ENCODE data around the gene PBOV1.

The PBOV1 gene

DNA sequence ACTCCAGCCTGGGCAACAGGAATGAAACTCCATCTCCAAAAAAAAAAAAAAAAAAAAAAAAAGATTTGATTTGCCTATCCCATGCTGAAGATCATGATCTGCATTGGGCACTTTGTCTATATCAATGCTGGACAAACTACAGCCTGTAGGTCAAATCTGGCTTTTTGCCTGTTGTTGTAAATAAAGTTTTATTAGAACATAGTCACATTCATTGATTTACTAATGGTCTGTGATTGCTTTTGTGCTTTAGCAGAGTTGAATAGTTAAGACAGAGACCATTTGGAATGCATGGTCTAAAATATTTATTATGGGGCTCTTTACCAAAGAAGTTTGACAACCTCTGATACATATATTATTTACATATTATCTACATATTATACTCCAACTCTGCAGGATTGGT lies 14.0 kb downstream of the PBOV1 start:
- DNase-seq = no peak

DNA sequence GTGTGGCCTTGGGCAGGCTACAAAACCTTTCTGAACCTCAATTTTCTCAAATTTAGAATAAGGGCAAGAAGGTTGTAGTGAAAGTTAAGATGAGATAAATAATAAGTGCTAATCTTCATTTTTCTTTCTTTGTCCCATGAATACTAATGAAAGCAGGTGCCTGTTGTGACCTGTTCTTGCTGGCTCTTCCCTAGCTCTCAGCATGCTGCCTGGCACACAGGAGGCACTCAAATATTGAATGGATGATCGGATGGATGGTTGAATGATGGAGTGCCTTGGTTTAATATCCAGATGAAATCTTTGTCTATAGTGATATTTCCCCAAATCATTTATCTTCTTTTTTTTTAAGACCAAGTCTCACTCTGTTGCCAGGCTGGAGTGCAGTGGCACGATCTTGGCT lies 15.0 kb downstream of the PBOV1 start:
- no peak for DNase-seq

DNA sequence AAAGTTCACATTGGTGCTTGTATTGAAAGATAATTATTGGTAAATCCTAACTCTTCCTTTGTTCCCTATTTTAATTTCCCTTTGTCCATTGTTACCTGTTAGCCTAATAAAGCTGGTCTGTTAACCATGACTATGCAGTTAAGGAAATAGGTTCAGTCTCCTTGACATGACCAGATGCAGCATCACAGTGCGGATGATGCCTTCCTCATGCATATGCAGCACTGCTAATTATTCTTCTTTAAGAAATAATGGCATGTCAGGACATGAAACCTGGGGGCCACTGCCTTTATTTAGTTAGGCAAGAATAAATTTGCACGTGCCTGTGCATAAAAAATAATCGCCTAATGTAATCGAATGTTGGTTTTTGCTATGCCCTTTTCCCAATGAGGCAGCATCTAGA lies 16.5 kb downstream of the PBOV1 start:
- no peak for DNase-seq

DNA sequence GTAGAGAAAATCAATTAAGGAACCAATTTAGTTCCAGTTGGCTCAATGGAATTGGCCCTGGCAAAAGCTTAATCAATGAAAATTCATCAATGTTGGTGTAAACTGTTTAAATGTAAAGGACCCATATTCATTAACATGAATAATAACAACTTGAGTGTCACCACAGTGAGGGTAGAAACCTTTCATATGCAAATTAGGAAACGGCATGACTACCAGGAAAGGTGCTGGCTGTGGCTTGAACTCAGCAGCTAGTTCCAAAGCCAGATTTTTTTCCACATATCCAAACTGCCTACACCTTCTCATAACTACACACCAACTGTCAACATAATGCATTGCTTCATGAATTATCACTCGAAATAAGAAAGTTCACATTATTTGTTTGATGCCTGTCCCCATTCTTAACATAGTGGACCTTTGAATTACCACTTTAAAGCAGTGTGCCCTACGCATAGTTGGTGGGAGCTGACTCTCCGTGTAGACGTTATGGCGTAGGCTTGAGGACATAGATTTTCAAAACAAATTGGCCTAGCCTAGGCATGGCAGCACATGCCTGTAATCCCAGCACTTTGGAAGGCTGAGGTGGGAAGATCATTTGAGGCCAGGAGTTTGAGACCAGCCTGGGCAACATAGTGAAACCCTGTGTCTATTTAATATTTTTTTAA lies 19.7 kb downstream of the PBOV1 start:
- DNase-seq = no peak

DNA sequence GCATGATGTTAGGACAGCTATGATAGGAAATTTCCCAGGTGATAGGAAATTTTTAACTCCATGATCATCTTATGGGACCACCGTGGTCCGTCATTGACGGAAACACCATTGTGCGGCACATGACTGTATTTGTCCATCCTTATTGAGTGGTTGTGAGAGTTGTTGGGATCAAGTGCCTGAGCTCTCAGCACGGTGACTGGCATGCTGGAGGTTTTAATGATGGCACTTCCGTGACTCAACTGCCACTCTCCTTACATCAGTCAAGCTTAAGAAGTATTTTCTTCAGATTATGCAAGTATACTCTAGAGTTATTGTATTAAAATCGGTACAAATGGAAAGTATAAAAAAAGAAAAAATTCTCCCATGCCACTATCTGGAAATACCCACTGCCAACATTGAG lies 20.7 kb downstream of the PBOV1 start:
- DNase-seq = no peak

DNA sequence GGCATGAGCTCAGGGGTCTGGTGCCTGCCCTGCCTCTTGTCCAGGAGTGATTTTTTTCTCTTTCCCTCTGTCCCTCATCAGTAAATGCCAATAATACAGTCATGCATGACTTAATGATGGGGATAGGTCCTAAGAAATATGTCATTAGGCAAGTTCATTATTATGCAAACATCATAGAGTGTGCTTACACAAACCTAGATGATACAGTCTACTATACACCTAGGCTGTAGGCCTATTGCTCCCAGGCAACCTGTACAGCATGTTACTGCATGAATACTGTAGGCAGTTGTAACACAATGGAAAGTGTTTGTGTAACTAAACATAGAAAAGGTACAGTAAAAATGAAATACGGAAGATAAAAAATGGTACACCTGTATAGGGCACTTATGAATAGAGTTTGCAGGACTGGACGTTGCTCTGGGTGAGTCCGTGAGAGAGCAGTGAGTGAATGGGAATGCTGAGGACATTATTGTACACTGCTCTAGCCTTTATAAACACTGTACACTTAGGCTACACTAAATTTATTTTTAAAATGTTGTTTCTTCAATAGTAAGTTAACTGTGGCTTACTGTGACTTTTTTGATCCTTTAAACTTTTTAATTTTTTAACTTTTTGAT lies 22.1 kb downstream of the PBOV1 start:
- no peak for DNase-seq

DNA sequence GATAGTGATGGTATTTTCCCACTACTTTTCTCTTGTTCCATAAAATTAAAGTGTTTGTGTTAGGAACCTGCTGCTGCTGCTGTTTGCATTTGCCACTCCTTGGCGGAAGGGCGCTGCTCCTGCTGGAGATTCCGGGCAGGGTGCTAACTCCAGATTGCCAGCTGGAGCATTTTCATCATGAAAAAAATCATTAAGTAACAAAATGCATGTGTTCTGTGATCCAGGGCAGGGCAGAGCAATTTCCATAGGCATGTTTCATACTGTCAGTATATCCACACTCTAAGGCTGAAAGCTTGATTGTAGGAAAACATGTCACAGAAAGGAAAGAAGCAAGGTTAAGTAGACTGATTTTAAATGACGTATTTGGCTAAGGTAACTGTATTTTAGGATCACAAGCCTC lies 24.0 kb downstream of the PBOV1 start:
- no peak for DNase-seq

DNA sequence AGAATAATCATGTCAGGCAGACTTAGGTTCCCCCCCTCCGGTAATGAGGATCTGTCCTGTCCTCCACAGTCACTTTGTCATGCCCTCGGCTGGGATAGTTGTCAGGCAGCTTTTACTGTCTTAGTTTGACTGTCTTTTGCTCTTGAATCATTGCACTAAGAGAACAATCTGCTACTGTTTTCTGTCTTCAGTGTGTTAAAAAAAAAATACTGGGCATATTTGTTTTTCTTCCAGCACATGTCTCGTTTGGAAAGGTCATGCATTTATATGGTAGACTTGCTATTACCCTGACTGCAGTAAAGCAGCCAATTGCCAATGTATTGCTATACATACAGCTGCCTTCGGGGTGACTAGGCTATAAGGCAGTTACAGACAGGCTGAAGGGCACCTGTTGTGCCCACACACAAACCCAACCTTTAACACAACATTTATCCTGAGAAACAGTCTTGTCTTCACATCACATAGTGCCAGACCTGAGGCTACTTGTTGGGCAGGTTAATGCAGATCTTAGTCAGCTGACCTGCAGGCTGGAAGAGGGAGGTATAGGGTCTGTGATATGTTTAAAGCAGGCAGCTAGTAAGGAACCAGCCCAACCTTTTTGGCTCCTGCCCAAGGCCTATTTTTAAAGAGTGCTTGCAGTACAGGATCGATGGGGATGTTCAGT lies 29.9 kb downstream of the PBOV1 start:
- no peak for DNase-seq

DNA sequence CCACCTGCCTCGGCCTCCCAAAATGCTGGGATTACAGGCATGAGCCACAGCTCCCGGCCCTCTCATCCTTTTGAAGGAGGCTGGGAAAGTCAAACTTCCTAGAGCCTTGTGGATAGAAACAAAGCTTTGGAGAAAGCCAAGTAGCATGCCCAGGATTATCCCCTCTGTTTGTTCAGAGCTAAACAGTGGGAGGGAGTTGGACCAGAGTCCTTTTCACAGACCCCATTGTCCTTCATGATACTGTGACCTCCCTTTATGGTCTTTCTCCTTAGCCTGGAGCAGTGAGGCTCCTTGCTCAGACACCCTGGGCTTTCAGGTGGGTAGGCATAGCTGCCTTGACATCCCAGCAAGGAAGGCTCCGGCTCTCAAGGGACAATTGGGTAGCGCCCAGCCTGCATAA lies 31.1 kb downstream of the PBOV1 start:
- no peak for DNase-seq

DNA sequence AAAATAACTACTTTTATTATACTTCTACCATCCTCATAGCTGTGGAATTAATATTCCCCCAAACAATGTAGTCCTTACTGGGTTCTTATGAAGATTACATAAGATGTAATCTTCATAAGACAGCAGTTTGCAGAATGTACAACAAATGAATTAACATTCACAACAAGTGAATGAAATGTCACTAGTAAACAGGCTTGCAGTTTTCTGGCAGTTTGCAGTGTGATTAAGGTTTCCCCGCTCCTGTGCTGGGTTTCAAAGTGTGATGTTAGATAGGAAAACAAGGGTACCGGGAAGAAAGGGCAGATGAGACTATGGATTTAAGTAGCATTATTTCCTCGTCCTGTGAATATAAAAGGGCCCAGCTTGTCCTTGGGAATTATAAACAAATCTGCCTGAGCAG lies 34.1 kb downstream of the PBOV1 start:
- DNase-seq = no peak

DNA sequence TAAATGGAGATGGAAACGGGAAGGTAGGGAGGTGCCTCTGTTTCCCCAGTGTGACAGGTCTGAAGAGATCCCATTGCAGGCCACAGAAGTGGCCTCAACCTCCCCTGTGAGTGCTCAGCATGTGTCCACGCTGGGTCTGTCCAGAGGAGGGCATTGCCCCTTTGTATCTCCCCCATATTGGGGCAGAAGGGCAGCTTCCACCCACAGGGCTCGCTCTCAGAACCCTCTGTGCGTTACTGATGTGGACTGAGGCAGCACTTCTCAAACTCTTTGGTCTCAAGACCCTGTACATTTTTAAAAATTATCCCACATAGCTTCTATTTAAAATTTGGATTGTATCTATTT lies 34.5 kb downstream of the PBOV1 start:
- no peak for DNase-seq

DNA sequence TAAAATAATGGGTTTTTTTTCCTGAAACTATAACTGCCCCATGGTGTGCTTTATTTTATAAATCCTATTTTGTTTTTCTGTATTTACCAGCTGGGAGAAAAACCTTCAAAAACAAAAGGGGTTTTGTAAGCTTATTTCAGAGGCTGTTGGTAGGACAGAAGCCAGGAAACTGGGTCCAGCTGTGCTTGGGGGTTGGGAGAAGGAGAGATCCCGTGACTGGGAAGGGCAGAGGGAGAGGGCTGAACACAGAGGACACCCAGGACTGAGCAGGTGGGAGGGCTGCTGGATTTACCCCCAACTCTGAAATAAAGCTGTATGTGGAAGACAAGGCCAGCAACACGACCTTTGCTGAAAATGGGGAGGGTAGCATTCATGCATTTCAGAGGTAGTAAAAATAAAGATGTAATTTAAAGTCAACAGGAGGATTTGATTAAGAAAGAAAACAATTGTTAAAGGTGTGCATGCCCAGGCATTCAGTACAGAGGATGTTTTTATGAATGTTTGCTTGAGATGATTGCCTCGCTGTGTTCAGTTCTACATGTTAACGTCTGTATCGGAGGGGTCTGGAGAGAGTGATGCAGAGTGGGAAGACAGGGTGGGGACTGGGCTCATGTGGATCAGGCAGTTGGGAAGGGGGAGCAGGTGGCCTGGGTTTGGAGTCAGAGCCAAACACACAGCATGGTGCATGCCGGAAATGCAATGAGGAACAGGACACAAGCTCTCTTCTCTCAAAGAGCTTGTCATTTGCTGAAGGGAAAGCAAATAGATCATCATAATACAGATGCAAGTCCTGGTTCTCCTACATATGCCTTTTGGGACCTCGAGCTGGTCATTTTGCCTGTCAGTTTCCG lies 35.1 kb downstream of the PBOV1 start:
- DNase-seq = no peak

DNA sequence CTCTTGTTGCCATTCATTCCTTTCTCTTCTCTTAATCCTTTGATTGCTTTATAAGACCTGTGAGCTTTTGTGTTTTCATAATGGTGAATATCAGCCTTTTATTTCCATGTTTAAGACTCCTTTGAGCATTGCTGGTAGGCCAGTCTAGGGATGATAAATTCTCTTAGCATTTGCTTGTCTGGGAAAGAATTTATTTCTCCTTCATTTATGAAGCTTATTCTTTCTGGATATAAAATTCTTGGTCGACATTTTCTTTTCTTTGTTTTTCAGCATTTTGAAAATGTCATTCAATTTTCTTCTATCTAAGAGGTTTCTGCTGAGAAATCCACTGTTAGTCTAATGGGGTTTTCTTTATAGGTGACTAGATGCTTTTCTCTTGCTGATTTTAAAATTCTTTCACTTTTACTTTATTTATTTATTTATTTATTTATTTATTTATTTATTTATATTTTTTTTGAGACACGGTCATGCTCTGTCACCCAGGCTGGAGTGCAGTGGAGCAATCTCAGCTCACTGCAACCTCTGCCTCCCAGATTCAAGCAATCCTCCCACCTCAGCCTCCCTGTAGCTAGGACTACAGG lies 41.5 kb downstream of the PBOV1 start:
- no peak for DNase-seq

DNA sequence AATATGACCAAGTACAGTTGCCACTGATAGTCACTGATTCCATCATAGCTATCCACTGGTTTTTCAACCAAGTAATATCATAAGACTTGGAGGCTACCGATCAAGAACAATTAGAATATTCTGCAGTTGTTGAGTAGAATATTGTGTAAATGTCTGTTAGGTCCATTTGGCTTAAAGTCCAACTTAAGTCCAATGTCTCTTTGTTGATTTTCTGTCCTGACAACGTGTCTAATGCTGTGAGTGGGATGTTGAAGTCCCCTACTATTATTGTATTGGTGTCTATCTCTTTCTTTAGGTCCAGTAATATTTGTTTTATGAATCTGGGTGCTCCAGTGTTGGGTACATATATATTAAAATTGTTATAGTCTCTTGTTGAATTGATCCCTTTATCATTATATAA lies 42.7 kb downstream of the PBOV1 start:
- DNase-seq = no peak

Data from NCI-H1048 (cell line).